ENCODE measurements around the gene CDPF1. TPM values are rescaled to one million over a fixed set of nuclear protein-coding genes. Genes with fewer than 3 reads are reported as not detected.

The CDPF1 gene
- total and polyA plus RNA-seq, 2 experiments from 2014 or later: 10.1 to 14.5 TPM

GRCh38 chr22:46299101-46299500, 49.0 kb upstream of the CDPF1 start (continued):
- TF ChIP-seq, protein P1, sequence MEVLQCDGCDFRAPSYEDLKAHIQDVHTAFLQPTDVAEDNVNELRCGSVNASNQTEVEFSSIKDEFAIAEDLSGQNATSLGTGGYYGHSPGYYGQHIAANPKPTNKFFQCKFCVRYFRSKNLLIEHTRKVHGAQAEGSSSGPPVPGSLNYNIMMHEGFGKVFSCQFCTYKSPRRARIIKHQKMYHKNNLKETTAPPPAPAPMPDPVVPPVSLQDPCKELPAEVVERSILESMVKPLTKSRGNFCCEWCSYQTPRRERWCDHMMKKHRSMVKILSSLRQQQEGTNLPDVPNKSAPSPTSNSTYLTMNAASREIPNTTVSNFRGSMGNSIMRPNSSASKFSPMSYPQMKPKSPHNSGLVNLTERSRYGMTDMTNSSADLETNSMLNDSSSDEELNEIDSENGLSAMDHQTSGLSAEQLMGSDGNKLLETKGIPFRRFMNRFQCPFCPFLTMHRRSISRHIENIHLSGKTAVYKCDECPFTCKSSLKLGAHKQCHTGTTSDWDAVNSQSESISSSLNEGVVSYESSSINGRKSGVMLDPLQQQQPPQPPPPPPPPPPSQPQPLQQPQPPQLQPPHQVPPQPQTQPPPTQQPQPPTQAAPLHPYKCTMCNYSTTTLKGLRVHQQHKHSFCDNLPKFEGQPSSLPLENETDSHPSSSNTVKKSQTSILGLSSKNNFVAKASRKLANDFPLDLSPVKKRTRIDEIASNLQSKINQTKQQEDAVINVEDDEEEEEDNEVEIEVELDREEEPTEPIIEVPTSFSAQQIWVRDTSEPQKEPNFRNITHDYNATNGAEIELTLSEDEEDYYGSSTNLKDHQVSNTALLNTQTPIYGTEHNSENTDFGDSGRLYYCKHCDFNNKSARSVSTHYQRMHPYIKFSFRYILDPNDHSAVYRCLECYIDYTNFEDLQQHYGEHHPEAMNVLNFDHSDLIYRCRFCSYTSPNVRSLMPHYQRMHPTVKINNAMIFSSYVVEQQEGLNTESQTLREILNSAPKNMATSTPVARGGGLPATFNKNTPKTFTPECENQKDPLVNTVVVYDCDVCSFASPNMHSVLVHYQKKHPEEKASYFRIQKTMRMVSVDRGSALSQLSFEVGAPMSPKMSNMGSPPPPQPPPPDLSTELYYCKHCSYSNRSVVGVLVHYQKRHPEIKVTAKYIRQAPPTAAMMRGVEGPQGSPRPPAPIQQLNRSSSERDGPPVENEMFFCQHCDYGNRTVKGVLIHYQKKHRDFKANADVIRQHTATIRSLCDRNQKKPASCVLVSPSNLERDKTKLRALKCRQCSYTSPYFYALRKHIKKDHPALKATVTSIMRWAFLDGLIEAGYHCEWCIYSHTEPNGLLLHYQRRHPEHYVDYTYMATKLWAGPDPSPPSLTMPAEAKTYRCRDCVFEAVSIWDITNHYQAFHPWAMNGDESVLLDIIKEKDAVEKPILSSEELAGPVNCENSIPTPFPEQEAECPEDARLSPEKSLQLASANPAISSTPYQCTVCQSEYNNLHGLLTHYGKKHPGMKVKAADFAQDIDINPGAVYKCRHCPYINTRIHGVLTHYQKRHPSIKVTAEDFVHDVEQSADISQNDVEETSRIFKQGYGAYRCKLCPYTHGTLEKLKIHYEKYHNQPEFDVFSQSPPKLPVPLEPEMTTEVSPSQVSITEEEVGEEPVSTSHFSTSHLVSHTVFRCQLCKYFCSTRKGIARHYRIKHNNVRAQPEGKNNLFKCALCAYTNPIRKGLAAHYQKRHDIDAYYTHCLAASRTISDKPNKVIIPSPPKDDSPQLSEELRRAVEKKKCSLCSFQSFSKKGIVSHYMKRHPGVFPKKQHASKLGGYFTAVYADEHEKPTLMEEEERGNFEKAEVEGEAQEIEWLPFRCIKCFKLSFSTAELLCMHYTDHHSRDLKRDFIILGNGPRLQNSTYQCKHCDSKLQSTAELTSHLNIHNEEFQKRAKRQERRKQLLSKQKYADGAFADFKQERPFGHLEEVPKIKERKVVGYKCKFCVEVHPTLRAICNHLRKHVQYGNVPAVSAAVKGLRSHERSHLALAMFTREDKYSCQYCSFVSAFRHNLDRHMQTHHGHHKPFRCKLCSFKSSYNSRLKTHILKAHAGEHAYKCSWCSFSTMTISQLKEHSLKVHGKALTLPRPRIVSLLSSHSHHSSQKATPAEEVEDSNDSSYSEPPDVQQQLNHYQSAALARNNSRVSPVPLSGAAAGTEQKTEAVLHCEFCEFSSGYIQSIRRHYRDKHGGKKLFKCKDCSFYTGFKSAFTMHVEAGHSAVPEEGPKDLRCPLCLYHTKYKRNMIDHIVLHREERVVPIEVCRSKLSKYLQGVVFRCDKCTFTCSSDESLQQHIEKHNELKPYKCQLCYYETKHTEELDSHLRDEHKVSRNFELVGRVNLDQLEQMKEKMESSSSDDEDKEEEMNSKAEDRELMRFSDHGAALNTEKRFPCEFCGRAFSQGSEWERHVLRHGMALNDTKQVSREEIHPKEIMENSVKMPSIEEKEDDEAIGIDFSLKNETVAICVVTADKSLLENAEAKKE (CRISPR knock-in tag; IDR thresholded peaks at IDR 0.05): no peak
- TF ChIP-seq EZH2phosphoT487 (IDR thresholded peaks at IDR 0.05; ENCODE audit: unreplicated experiment) (no peak), JUNB (IDR thresholded peaks at IDR 0.05; ENCODE audit: unreplicated experiment) (no peak)
- TF ChIP-seq, protein P2, sequence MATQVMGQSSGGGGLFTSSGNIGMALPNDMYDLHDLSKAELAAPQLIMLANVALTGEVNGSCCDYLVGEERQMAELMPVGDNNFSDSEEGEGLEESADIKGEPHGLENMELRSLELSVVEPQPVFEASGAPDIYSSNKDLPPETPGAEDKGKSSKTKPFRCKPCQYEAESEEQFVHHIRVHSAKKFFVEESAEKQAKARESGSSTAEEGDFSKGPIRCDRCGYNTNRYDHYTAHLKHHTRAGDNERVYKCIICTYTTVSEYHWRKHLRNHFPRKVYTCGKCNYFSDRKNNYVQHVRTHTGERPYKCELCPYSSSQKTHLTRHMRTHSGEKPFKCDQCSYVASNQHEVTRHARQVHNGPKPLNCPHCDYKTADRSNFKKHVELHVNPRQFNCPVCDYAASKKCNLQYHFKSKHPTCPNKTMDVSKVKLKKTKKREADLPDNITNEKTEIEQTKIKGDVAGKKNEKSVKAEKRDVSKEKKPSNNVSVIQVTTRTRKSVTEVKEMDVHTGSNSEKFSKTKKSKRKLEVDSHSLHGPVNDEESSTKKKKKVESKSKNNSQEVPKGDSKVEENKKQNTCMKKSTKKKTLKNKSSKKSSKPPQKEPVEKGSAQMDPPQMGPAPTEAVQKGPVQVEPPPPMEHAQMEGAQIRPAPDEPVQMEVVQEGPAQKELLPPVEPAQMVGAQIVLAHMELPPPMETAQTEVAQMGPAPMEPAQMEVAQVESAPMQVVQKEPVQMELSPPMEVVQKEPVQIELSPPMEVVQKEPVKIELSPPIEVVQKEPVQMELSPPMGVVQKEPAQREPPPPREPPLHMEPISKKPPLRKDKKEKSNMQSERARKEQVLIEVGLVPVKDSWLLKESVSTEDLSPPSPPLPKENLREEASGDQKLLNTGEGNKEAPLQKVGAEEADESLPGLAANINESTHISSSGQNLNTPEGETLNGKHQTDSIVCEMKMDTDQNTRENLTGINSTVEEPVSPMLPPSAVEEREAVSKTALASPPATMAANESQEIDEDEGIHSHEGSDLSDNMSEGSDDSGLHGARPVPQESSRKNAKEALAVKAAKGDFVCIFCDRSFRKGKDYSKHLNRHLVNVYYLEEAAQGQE (IDR thresholded peaks at IDR 0.05; ENCODE audit: unreplicated experiment): no peak

GRCh38 chr22:46297151-46297812, 47.2 kb upstream of the CDPF1 start:
- Histone ChIP-seq H3K9me2 (ENCODE audit: insufficient read depth) (no peaks in the 10 kb centered on the region), H3K79me2 (replicated peaks; ENCODE audit: insufficient read depth) (peaks cover 32% of the 10 kb centered on the region), H2AFZ (peak overlapping the region; percentile 91), H3K4me1 (ENCODE audit: insufficient read depth) (peaks cover 10% of the 10 kb centered on the region), H3K36me3 (ENCODE audit: insufficient read depth) (no peaks in the 10 kb centered on the region), H3K4me3 (peak overlapping the region; percentile 94), H3K27me3 (ENCODE audit: insufficient read depth) (no peaks in the 10 kb centered on the region), H4K20me1 (replicated peaks; ENCODE audit: insufficient read depth) (peaks cover 8% of the 10 kb centered on the region; the same call in 1 of the 2 replicates), H3F3A (replicated peaks; ENCODE audit: low read depth) (no peaks in the 10 kb centered on the region; the same call in 1 of the 2 replicates), H3K27ac (ENCODE audit: low read depth) (no peak overlapping the region), H3K4me2 (peak overlapping the region; percentile 91)
- peaks cover 2% of the 10 kb centered on the region; the same call in 1 of the 3 replicates for H3K9me3 Mint-ChIP-seq
- peak; percentile 54 for DNase-seq (ENCODE audit: low spot score)
- ATAC-seq: peak; percentile 38
- H3K4me1 Mint-ChIP-seq: peaks cover 19% of the 10 kb centered on the region
- peaks cover 17% of the 10 kb centered on the region for H3K27me3 Mint-ChIP-seq (ENCODE audit: insufficient read depth, low read depth, poor library complexity)
- peak overlapping the region; percentile 19; the same call in 1 of the 2 replicates for H3K27ac Mint-ChIP-seq
- peaks cover 31% of the 10 kb centered on the region for H3K36me3 Mint-ChIP-seq (ENCODE audit: low read depth)
- peak overlapping the region; percentile 90 for H3K4me3 Mint-ChIP-seq
- TF ChIP-seq, protein P2 (IDR thresholded peaks at IDR 0.05; ENCODE audit: unreplicated experiment): no peak
- TF ChIP-seq ETS1 (IDR thresholded peaks at IDR 0.05) (no peak), JUNB (IDR thresholded peaks at IDR 0.05; ENCODE audit: unreplicated experiment) (no peak), EZH2phosphoT487 (IDR thresholded peaks at IDR 0.05; ENCODE audit: unreplicated experiment) (no peak), ZNF114 (CRISPR knock-in tag; IDR thresholded peaks at IDR 0.05) (no peak)

Measured in GM23338 (cell line).